Activated CD4-positive, alpha-beta memory T cell treated with anti-CD3 and anti-CD28 coated beads, Interleukin-2, amount 10 ng/mL, durations not matched to agents 7 days and 5 days (primary cell): Measurements from ENCODE around the gene ZNF780B. TPM values are rescaled to one million over a fixed set of nuclear protein-coding genes. Genes with fewer than 3 reads are reported as not detected.

Experiments
- CTCF ChIA-PET: fragments of 350-600 bp; sonication (Branson Sonifier 250); formaldehyde crosslinking; loops from one replicate; lab custom pipeline; 2021; ENCODE audit warnings: antibody characterized with exemption, inconsistent platforms; lab: Charles Lee
- POLR2A ChIA-PET: fragments of 350-600 bp; sonication (Branson Sonifier 250); formaldehyde crosslinking; loops from one replicate; lab custom pipeline; 2021; ENCODE audit warnings: antibody characterized with exemption; lab: Charles Lee
- DNase-seq: peaks from one replicate; pipeline ENCODE4 v3.0.0-alpha.2; 2020
- H3K27ac Mint-ChIP-seq: one replicate; pipeline ENCODE4 v1.8.0; 2021; ENCODE audit warnings: mild to moderate bottlenecking, mixed read lengths
- H3K27me3 Mint-ChIP-seq: one replicate; pipeline ENCODE4 v1.8.0; 2021; ENCODE audit warnings: mixed read lengths
- H3K36me3 Mint-ChIP-seq: one replicate; pipeline ENCODE4 v1.8.0; 2021; ENCODE audit warnings: low read depth, mixed read lengths
- H3K4me1 Mint-ChIP-seq: one replicate; pipeline ENCODE4 v1.8.0; 2021; ENCODE audit warnings: mixed read lengths
- H3K4me3 Mint-ChIP-seq: one replicate; pipeline ENCODE4 v1.8.0; 2021; ENCODE audit warnings: mild to moderate bottlenecking, mixed read lengths
- H3K9me3 Mint-ChIP-seq: one replicate; pipeline ENCODE4 v1.8.0; 2021; ENCODE audit warnings: mixed read lengths
- total RNA-seq, 2 experiments: library from RNA; stranded (reverse); gene quantifications; one replicate each; pipeline ENCODE4 v1.2.3, GENCODE V29; 2021

Gene ZNF780B
- total RNA-seq, 2 experiments from 2014 or later, result 19.9 to 20.1 TPM

DNA sequence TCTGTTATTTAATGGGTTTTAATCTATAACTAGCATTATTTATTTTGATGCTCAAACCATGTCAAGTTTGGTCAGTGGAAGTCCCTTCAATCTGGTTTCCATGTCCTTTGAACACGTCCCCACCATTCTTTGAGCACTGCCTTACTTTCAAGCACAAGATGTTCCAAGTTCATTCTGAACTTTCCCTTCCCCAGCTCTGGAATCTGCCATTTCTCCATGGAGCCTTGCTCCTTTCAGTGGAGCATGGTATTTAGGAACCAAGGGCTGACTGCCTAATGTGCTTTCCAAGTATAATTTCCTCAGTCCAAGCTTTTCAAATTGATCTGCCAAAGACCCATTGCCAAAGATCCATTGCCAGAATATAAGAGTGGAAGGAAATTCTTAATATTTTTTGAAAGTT lies 60.2 kb downstream of the ZNF780B start:
- POLR2A ChIA-PET, result interaction anchor here (1.2 to 2.7 kb wide), 8 partner anchors 10 to 195 kb away, joined by 4 to 54 read pairs (median 8); partner anchors contain the start of genes PSMC4, ZNF780A and ZNF780B
- DNase-seq, result no peak
- Mint-ChIP-seq H3K36me3 (peaks cover 42% of the 10 kb centered on the region), H3K27me3 (no peaks in the 10 kb centered on the region), H3K4me3 (peak overlapping the region; percentile 99), H3K4me1 (peaks cover 36% of the 10 kb centered on the region), H3K9me3 (peaks cover 19% of the 10 kb centered on the region), H3K27ac (peak overlapping the region; percentile 52)
- CTCF ChIA-PET, result interaction anchor here (1.4 to 2.4 kb wide), 2 partner anchors 26 to 94 kb away, joined by 4 to 32 read pairs; partner anchors contain the start of genes PSMC4 and ZNF780A

DNA sequence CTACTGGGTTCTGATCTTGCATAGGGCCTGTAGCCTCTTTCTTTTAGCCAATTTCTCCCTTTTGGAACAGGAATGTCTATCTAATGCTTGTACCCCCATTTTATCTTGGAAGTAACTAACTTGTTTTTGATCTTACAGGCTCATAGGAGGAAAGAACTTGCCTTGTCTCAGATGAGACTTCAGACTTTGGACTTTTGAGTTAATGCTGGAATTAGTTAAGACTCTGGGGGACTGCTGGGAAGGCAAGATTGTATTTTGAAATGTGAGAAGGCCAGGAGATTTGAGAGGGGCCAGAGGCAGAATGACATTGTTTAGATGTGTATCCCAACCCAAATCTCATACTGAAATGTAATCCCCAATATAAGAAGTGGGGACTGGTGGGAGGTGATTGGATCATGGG lies 61.7 kb downstream of the ZNF780B start:
- Mint-ChIP-seq H3K4me1 (peaks cover 36% of the 10 kb centered on the region), H3K4me3 (no peak overlapping the region), H3K9me3 (peaks cover 19% of the 10 kb centered on the region), H3K36me3 (peaks cover 47% of the 10 kb centered on the region), H3K27me3 (no peaks in the 10 kb centered on the region), H3K27ac (no peak overlapping the region)
- POLR2A ChIA-PET, result no interaction called here
- CTCF ChIA-PET, result no interaction called here
- no peak for DNase-seq

DNA sequence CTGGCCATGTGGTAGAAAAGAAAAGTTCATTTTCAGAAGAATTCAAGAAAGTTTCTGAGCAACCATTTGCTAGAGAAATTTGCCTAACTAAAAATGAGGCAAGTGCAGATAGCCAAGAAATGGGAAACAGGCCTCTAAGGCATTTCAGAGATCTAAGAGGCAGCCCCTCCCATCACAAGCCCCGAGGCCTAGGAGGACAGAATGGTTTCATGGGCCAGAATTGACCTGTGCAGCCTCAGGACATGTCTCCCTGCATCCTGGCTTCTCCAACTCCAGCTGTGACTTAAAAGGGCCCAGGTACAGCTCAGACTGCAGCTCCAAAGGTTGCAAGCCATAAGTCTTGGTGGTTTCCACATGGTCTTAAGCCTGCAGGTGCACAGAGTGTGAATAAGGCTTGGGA lies 62.4 kb downstream of the ZNF780B start:
- ChIA-PET POLR2A (no interaction called here), CTCF (no interaction called here)
- no peak overlapping the region for H3K4me3 Mint-ChIP-seq
- H3K27ac Mint-ChIP-seq, result no peak overlapping the region
- H3K36me3 Mint-ChIP-seq, result peaks cover 47% of the 10 kb centered on the region
- H3K4me1 Mint-ChIP-seq, result peaks cover 36% of the 10 kb centered on the region
- no peaks in the 10 kb centered on the region for H3K27me3 Mint-ChIP-seq
- no peak for DNase-seq
- peaks cover 21% of the 10 kb centered on the region for H3K9me3 Mint-ChIP-seq

DNA sequence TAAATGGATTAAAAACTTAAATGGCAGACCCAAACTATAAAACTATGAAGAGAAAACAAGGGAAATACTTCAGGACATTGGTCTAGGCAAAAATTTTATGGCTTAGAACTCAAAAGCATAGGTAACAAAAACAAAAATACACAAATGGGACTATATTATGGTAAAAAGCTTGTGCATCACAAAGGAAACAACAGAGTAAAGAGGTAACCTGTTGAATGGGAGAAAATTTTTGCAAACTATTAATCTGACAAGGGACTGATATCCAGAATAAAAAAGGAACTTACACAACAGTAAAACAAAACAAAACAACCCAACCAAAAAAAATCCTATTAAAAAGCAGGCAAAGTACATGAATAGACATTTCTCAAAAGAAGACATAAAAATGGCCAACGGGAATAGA lies 68.4 kb downstream of the ZNF780B start:
- Mint-ChIP-seq H3K27me3 (no peaks in the 10 kb centered on the region), H3K27ac (no peak overlapping the region), H3K4me3 (no peak overlapping the region), H3K9me3 (peaks cover 44% of the 10 kb centered on the region), H3K4me1 (no peaks in the 10 kb centered on the region), H3K36me3 (peaks cover 56% of the 10 kb centered on the region)
- no peak for DNase-seq
- POLR2A ChIA-PET, result interaction anchor here (1.2 kb wide), 1 partner anchor 9 kb away, joined by 3 read pairs; the partner anchor contains the start of gene ZNF546
- CTCF ChIA-PET, result no interaction called here

DNA sequence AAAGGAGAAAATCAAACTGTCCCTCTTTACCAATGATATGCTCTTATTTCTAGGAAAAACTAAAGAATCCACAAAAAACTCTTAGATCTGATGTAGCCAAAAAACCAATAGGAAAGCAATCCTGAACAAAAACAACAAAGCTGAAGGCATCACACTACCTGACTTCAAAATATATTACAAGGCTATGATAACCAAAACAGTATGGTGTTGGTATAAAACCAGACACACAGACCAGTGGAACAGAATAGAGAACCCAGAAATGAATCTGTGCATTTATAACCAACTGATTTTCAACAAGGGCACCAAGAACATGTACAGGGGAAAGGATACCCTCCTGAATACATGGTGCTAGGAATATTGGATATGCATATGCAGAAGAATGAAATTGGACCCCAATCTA lies 68.9 kb downstream of the ZNF780B start:
- H3K4me1 Mint-ChIP-seq, result no peaks in the 10 kb centered on the region
- H3K9me3 Mint-ChIP-seq, result peaks cover 43% of the 10 kb centered on the region
- no peak overlapping the region for H3K4me3 Mint-ChIP-seq
- ChIA-PET CTCF (no interaction called here), POLR2A (interaction anchor here (1.2 kb wide), 1 partner anchor 10 kb away, joined by 3 read pairs; the partner anchor contains the start of gene ZNF546)
- no peak overlapping the region for H3K27ac Mint-ChIP-seq
- no peaks in the 10 kb centered on the region for H3K27me3 Mint-ChIP-seq
- no peak for DNase-seq
- H3K36me3 Mint-ChIP-seq, result peaks cover 56% of the 10 kb centered on the region

DNA sequence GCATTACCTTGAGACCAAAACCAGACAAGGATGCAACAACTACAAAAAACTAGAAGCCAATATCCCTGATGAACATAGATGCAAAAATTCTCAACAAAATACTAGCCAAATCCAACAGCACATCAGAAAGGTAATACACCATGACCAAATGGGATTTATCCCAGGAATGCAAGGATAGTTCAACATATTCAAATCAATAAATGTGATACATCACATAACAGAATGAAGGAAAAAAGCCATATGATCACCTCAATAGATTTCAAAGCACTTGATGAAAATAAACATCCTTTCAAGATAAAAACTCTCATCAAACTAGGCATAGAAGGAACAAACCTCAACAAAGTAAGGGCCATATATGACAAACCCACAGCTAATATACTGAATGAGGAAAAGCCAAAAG lies 69.4 kb downstream of the ZNF780B start:
- Mint-ChIP-seq H3K36me3 (peaks cover 58% of the 10 kb centered on the region), H3K27ac (no peak overlapping the region), H3K27me3 (no peaks in the 10 kb centered on the region), H3K4me3 (no peak overlapping the region), H3K4me1 (no peaks in the 10 kb centered on the region), H3K9me3 (peaks cover 41% of the 10 kb centered on the region)
- ChIA-PET CTCF (interaction anchor here (1.4 kb wide), 1 partner anchor 16 kb away, joined by 5 read pairs; the partner anchor contains the start of gene PSMC4), POLR2A (interaction anchor here (1.4 kb wide), 1 partner anchor 10 kb away, joined by 5 read pairs; the partner anchor contains the start of gene ZNF546)
- no peak for DNase-seq

DNA sequence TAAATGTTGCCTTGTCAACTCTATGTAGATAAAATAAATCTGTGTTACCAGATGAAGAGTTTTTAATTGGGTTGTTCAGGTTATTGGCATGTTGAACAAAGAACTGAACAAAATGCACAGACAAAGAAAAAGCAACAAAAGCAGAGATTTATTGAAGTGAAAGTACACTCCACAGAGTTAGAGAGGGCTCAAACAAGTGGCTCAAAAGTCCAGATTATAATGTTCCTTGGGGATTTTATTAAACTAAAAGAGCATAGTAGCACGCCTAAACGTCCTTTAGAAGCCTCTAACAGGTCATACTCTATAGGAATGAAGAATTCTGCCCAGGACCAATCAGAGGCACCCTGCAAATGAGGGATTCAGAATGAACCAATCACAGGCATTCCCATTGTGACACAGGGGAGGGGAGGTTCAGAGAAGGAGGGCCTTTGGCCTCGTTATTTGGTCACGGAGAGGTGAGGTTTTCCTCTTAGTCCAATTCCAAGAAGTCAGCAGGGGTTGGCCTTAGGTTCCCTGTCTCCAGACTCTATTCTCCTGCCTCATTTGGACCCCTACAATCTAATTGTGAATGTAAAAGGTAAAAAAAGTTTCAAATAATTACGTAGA lies 72.2 kb downstream of the ZNF780B start:
- no peak overlapping the region for H3K4me3 Mint-ChIP-seq
- ChIA-PET CTCF (no interaction called here), POLR2A (no interaction called here)
- H3K9me3 Mint-ChIP-seq, result peaks cover 39% of the 10 kb centered on the region
- H3K4me1 Mint-ChIP-seq, result no peaks in the 10 kb centered on the region
- no peak for DNase-seq
- peaks cover 81% of the 10 kb centered on the region for H3K36me3 Mint-ChIP-seq
- no peaks in the 10 kb centered on the region for H3K27me3 Mint-ChIP-seq
- H3K27ac Mint-ChIP-seq, result no peak overlapping the region

DNA sequence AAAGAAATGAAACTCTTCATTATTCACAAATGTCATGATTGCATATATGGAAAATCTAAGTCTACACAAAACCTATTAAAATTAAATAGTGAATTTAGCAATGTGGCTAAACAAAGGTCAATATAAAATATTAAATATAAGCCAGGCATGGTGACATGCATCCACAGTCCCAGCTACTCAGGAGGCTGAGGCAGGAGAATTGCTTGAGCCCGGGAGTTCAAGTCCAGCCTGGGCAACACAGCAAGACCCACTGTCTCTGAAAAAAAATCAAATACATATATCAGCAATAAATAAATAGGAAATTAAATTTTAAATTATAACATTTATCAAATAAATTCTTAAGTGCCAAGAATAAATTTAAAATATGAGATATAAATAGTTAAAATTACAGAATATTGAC lies 73.1 kb downstream of the ZNF780B start:
- CTCF ChIA-PET, result no interaction called here

More for the DNA sequence above, 73.1 kb downstream of the ZNF780B start:
- no peaks in the 10 kb centered on the region for H3K27me3 Mint-ChIP-seq
- no peak overlapping the region for H3K27ac Mint-ChIP-seq
- POLR2A ChIA-PET, result no interaction called here
- DNase-seq, result no peak
- H3K9me3 Mint-ChIP-seq, result peaks cover 38% of the 10 kb centered on the region
- no peaks in the 10 kb centered on the region for H3K4me1 Mint-ChIP-seq
- H3K36me3 Mint-ChIP-seq, result peaks cover 89% of the 10 kb centered on the region
- H3K4me3 Mint-ChIP-seq, result no peak overlapping the region

Other genes with a start within 250 kb of the ZNF780B start
- 10 to 100 TPM; 13.8 to 14.2 TPM for gene DYRK1B, start 222.1 kb downstream of the ZNF780B start, total RNA-seq
- gene FBL, start 209.9 kb downstream of the ZNF780B start, total RNA-seq, result 100 to 1,000 TPM; 294 to 302 TPM
- gene FCGBP, start 121.6 kb downstream of the ZNF780B start, total RNA-seq, result 1 to 10 TPM in 1 of 2 experiments, under 1 TPM in 1; 0.65 to 1.4 TPM
- gene PSMC4, start 85.1 kb downstream of the ZNF780B start, total RNA-seq, result 10 to 100 TPM; 96.4 to 97.6 TPM
- gene ZNF546, start 59.2 kb downstream of the ZNF780B start, total RNA-seq, result 1 to 10 TPM; 6.3 to 7.5 TPM
- 10 to 100 TPM; 21.3 to 25.3 TPM for gene ZNF780A, start 34.7 kb upstream of the ZNF780B start, total RNA-seq
- 10 to 100 TPM; 17.3 to 18.0 TPM for gene MAP3K10, start 135.2 kb upstream of the ZNF780B start, total RNA-seq
- not detected for gene TTC9B, start 162.2 kb upstream of the ZNF780B start, total RNA-seq
- gene CCNP, start 170.5 kb upstream of the ZNF780B start, total RNA-seq, result not detected
- 100 to 1,000 TPM; 142 to 150 TPM for gene AKT2, start 229.1 kb upstream of the ZNF780B start, total RNA-seq